GM12891 (cell line): ENCODE data around the gene CR2.
A peak's percentile ranks its signal among the peaks of the same experiment; 100 is the strongest.

Experiments used
- PAX5 ChIP-seq: IDR thresholded peaks from 2 replicates; pipeline ENCODE4 v1.6.1; 2011; ENCODE audit warnings: low read length, moderate library complexity, mild to moderate bottlenecking; ENCODE audit not compliant: insufficient read depth, severe bottlenecking
- POLR2A ChIP-seq: IDR thresholded peaks from 2 replicates; pipeline ENCODE4 v1.6.1; 2011; ENCODE audit warnings: low read depth, low read length, control low read depth
- POLR2AphosphoS5 ChIP-seq: IDR thresholded peaks from 2 replicates; pipeline ENCODE4 v1.6.1; 2011; ENCODE audit warnings: low read depth, low read length, control low read depth
- POU2F2 ChIP-seq: IDR thresholded peaks from 2 replicates; pipeline ENCODE4 v1.6.1; 2011; ENCODE audit warnings: low read depth, mild to moderate bottlenecking, control low read depth, low read length, moderate library complexity
- SPI1 ChIP-seq: IDR thresholded peaks from 2 replicates; pipeline ENCODE4 v1.6.1; 2011; ENCODE audit warnings: low read depth, low read length, control low read depth
- TAF1 ChIP-seq: IDR thresholded peaks from 2 replicates; pipeline ENCODE4 v1.6.1; 2011; ENCODE audit warnings: low read depth, low read length, control low read depth

DNA sequence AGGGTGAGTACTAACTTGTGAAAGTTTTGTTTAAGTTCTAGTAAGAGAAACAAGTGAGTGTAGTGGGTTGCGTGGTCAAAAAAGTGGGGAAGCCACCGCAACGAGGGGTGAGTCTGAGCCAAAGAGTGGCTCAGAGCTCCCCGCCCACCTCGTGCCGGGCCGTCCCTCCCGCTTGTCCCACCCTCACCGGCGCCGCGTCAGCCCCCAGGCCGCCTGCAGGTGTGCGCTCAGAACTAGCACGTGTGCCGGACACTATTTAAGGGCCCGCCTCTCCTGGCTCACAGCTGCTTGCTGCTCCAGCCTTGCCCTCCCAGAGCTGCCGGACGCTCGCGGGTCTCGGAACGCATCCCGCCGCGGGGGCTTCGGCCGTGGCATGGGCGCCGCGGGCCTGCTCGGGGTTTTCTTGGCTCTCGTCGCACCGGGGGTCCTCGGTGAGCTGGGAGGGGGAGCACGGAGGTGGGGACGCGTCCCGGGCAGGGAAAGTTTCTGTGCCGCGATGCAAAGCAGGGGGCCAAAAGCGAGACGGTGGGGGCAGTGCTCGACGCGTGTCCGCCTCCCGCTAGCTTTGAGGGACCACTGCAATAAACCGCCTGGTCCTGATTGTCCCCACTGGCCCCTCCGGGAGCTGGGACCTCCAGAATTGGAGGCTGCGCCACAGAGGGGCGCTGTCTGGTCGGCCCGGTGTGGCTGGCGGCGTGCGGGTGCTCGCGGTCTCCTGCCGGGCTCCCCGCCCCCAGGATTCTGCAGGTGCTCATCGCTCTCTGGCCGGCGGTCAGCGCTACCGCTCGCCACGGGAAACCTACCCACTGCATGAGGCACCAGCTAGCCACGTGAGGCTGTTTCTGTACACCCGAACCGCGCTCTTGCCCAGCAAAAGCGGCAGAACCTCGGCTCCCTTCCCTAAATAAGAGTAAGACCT lies at the start of gene CR2:
- TF ChIP-seq POLR2A (peak; percentile 88), POLR2AphosphoS5 (peak; percentile 83), TAF1 (peak; percentile 76), SPI1 (no peak), POU2F2 (peak; percentile 68; the same call in 1 of the 2 replicates), PAX5 (peak; percentile 11)
